WTC11 (cell line): ENCODE results near the gene CD48. TPM values are rescaled to one million over a fixed set of nuclear protein-coding genes. Genes with fewer than 3 reads are reported as not detected.
A peak's percentile ranks its signal among the peaks of the same experiment; 100 is the strongest.

Experiments
- ATAC-seq: fragments of 200-7000 bp; cut with Tn5 transposase; 2 replicates; pipeline ENCODE4 v1.10.0; 2021; ENCODE audit warnings: mild to moderate bottlenecking, moderate library complexity
- CTCF ChIA-PET: fragments of 300-600 bp; sonication (Branson Sonifier 250); formaldehyde crosslinking; loops from one replicate; lab custom pipeline; 2021; ENCODE audit warnings: antibody characterized with exemption; lab: Charles Lee
- POLR2A ChIA-PET: fragments of 350-600 bp; sonication (Branson Sonifier 250); formaldehyde crosslinking; loops from one replicate; lab custom pipeline; 2021; ENCODE audit warnings: antibody characterized with exemption; lab: Charles Lee
- DNase-seq: peaks from one replicate; pipeline ENCODE4 v3.0.0; 2021; ENCODE audit warnings: low spot score
- H3K27ac Mint-ChIP-seq: 2 replicates; pipeline ENCODE4 v1.8.0; 2021; ENCODE audit warnings: mixed read lengths
- H3K27me3 Mint-ChIP-seq: 2 replicates; pipeline ENCODE4 v1.8.0; 2021; ENCODE audit warnings: low read depth, mild to moderate bottlenecking, moderate library complexity, mixed read lengths
- H3K36me3 Mint-ChIP-seq: 2 replicates; pipeline ENCODE4 v1.8.0; 2021; ENCODE audit warnings: mixed read lengths
- H3K4me1 Mint-ChIP-seq: 2 replicates; pipeline ENCODE4 v1.8.0; 2022; ENCODE audit warnings: mixed read lengths
- H3K4me3 Mint-ChIP-seq: 2 replicates; pipeline ENCODE4 v1.8.0; 2021; ENCODE audit warnings: mild to moderate bottlenecking, moderate library complexity, mixed read lengths
- H3K9me3 Mint-ChIP-seq: 2 replicates; pipeline ENCODE4 v1.8.0; 2021; ENCODE audit warnings: mixed read lengths
- CBFB ChIP-seq: sonication (generic); formaldehyde crosslinking; IDR thresholded peaks from 2 replicates; pipeline ENCODE4 v1.8.1; 2022; ENCODE audit warnings: mild to moderate bottlenecking, low read depth, missing genetic modification reagents
- CREB1 ChIP-seq: sonication (generic); formaldehyde crosslinking; IDR thresholded peaks from 2 replicates; pipeline ENCODE4 v1.8.0; 2023; ENCODE audit warnings: mild to moderate bottlenecking, missing genetic modification reagents
- GABPB1 ChIP-seq: sonication (generic); formaldehyde crosslinking; IDR thresholded peaks from 2 replicates; pipeline ENCODE4 v1.8.1; 2023; ENCODE audit warnings: mild to moderate bottlenecking, missing genetic modification reagents
- GRHL2 ChIP-seq: fragments of 250-450 bp; sonication (Bioruptor Pico); IDR thresholded peaks from 2 replicates; pipeline ENCODE4 v1.8.0; 2022; ENCODE audit warnings: mild to moderate bottlenecking, moderate library complexity; ENCODE audit not compliant: insufficient replicate concordance, severe bottlenecking
- GTF2I ChIP-seq: fragments of 250-450 bp; sonication (Bioruptor Pico); conservative IDR thresholded peaks from 2 replicates; pipeline ENCODE4 v1.4.0; 2021; ENCODE audit warnings: mild to moderate bottlenecking
- JUN ChIP-seq: sonication (generic); formaldehyde crosslinking; IDR thresholded peaks from 2 replicates; pipeline ENCODE4 v1.8.0; 2023; ENCODE audit warnings: mild to moderate bottlenecking, missing genetic modification reagents
- KAT7 ChIP-seq: sonication (generic); formaldehyde crosslinking; IDR thresholded peaks from 2 replicates; pipeline ENCODE4 v1.8.1; 2023; ENCODE audit warnings: missing genetic modification reagents, mild to moderate bottlenecking, borderline replicate concordance
- NFE2L1 ChIP-seq: sonication (generic); formaldehyde crosslinking; IDR thresholded peaks from 2 replicates; pipeline ENCODE4 v1.8.1; 2023; ENCODE audit warnings: missing genetic modification reagents
- NR2C2 ChIP-seq: sonication (generic); formaldehyde crosslinking; IDR thresholded peaks from 2 replicates; pipeline ENCODE4 v1.8.0; 2022; ENCODE audit warnings: mild to moderate bottlenecking, missing genetic modification reagents
- PRRX2 ChIP-seq: fragments of 250-450 bp; sonication (Bioruptor Pico); IDR thresholded peaks from 2 replicates; pipeline ENCODE4 v1.8.0; 2021; ENCODE audit warnings: mild to moderate bottlenecking
- RELA ChIP-seq: sonication (generic); formaldehyde crosslinking; IDR thresholded peaks from 2 replicates; pipeline ENCODE4 v1.8.1; 2022; ENCODE audit warnings: missing genetic modification reagents, mild to moderate bottlenecking, borderline replicate concordance
- SP1 ChIP-seq: sonication (generic); formaldehyde crosslinking; conservative IDR thresholded peaks from 2 replicates; pipeline ENCODE4 v1.8.1; 2022; ENCODE audit warnings: missing genetic modification reagents
- TCF7 ChIP-seq: sonication (generic); formaldehyde crosslinking; IDR thresholded peaks from 2 replicates; pipeline ENCODE4 v1.8.0; 2022; ENCODE audit warnings: mild to moderate bottlenecking, low read depth, missing genetic modification reagents, moderate library complexity
- TEAD4 ChIP-seq: sonication (generic); formaldehyde crosslinking; IDR thresholded peaks from 2 replicates; pipeline ENCODE4 v1.8.0; 2022; ENCODE audit warnings: mild to moderate bottlenecking, missing genetic modification reagents
- TP53 ChIP-seq: sonication (generic); formaldehyde crosslinking; IDR thresholded peaks from 2 replicates; pipeline ENCODE4 v1.8.1; 2023; ENCODE audit warnings: mild to moderate bottlenecking, missing genetic modification reagents
- ZNF219 ChIP-seq: sonication (generic); formaldehyde crosslinking; IDR thresholded peaks from 2 replicates; pipeline ENCODE4 v1.8.0; 2023; ENCODE audit warnings: missing genetic modification reagents, mild to moderate bottlenecking, borderline replicate concordance
- ZNF317 ChIP-seq: sonication (generic); formaldehyde crosslinking; IDR thresholded peaks from 2 replicates; pipeline ENCODE4 v1.8.1; 2023; ENCODE audit warnings: low read depth, mild to moderate bottlenecking, moderate library complexity, missing genetic modification reagents, borderline replicate concordance
- ZNF423 ChIP-seq: fragments of 250-450 bp; sonication (Bioruptor Pico); IDR thresholded peaks from 2 replicates; pipeline ENCODE4 v2.1.2; 2022; ENCODE audit warnings: mild to moderate bottlenecking, moderate library complexity
- total RNA-seq: library from RNA; stranded (reverse); gene quantifications from 3 replicates; pipeline ENCODE4 v1.2.3, GENCODE V29; 2021
- TF ChIP-seq, protein P1 (sequence below): sonication (generic); formaldehyde crosslinking; IDR thresholded peaks from 2 replicates; pipeline ENCODE4 v1.8.0; 2023; ENCODE audit warnings: missing genetic modification reagents, mild to moderate bottlenecking, borderline replicate concordance
- TF ChIP-seq, protein P2 (sequence below): sonication (generic); formaldehyde crosslinking; IDR thresholded peaks from 2 replicates; pipeline ENCODE4 v1.8.0; 2023; ENCODE audit warnings: missing genetic modification reagents
- TF ChIP-seq, protein P3 (sequence below): sonication (generic); formaldehyde crosslinking; IDR thresholded peaks from 2 replicates; pipeline ENCODE4 v1.8.1; 2023; ENCODE audit warnings: mild to moderate bottlenecking, missing genetic modification reagents
- TF ChIP-seq, protein P4 (sequence below): sonication (generic); formaldehyde crosslinking; IDR thresholded peaks from 2 replicates; pipeline ENCODE4 v1.8.0; 2022; ENCODE audit warnings: mild to moderate bottlenecking, missing genetic modification reagents
- TF ChIP-seq, protein P5 (sequence below): fragments of 250-450 bp; sonication (Bioruptor Pico); IDR thresholded peaks from 2 replicates; pipeline ENCODE4 v1.9.0; 2021; ENCODE audit warnings: mild to moderate bottlenecking

The CD48 gene
- total RNA-seq, 1 experiment from 2014 or later, result 0.66 TPM

DNA sequence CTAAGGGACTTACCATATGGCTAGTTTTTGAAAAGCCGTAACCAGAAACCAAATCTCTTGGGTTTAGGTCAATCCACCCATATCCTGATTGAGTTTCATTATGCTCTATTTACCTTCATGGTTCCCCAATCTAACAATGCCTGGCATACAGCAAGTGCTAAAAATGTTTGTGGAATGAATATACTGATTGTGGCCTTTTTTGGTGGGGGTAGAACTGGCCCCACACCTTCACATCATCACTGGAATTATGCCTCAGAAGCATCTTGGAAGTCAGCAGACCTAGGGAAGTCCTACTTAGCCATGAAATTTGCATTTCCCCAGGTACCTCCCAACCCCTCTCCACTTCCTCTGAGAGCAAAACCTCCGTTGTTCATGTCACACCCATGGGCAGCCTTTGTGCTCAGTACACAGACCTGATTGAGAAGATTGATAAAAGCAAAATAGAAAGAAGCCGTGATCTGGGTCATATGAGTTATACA is 47.0 kb downstream of the CD48 start:
- H3K27ac Mint-ChIP-seq, result peak overlapping the region; percentile 20; the same call in 1 of the 2 replicates

DNA sequence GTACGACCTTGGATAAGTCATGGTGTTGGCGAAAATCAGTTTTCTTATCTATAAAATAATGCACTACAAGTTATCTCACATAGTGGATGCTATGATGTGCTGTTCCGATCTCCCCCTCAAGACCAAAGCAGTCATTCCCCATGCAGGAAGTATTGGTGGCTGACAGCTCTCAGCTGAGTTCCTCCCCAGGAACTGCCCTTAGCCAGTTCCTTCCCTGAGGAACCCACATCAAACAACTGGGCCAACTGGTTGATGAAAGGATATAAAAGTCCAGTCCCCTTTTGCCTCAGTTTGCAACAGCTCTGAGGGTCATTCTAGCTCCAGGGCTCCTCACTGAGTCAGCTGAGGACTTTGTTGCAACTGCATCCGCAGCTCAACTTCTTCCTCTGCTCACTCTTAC is 48.7 kb downstream of the CD48 start:
- POLR2A ChIA-PET, result no interaction called here
- peaks cover 34% of the 10 kb centered on the region for H3K9me3 Mint-ChIP-seq
- ATAC-seq (no peak), DNase-seq (no peak)
- CTCF ChIA-PET, result interaction anchor here (0.6 to 2.5 kb wide), 4 partner anchors 9 to 55 kb away, joined by 4 to 8 read pairs (median 4); no protein-coding TSS in a partner anchor
- H3K4me3 Mint-ChIP-seq, result no peak overlapping the region
- H3K27me3 Mint-ChIP-seq, result no peaks in the 10 kb centered on the region; the same call in 1 of the 2 replicates
- TF ChIP-seq GTF2I (CRISPR knock-in tag) (no peak), TEAD4 (CRISPR knock-in tag) (no peak), JUN (CRISPR knock-in tag) (no peak)
- peaks cover 48% of the 10 kb centered on the region for H3K4me1 Mint-ChIP-seq
- H3K36me3 Mint-ChIP-seq, result peaks cover 19% of the 10 kb centered on the region
- no peak overlapping the region for H3K27ac Mint-ChIP-seq

More for the DNA sequence above, 47.0 kb downstream of the CD48 start:
- Mint-ChIP-seq H3K9me3 (peaks cover 44% of the 10 kb centered on the region), H3K4me1 (peaks cover 41% of the 10 kb centered on the region), H3K36me3 (peaks cover 32% of the 10 kb centered on the region), H3K27me3 (no peaks in the 10 kb centered on the region), H3K4me3 (no peak overlapping the region)
- ChIA-PET CTCF (interaction anchor here (1.3 kb wide), 1 partner anchor 11 kb away, joined by 3 read pairs; no protein-coding TSS in a partner anchor), POLR2A (no interaction called here)
- no peak for DNase-seq
- ATAC-seq, result no peak
- no peak for TF ChIP-seq CBFB (CRISPR knock-in tag)
- TF ChIP-seq, all 79 proteins: peak for 0

DNA sequence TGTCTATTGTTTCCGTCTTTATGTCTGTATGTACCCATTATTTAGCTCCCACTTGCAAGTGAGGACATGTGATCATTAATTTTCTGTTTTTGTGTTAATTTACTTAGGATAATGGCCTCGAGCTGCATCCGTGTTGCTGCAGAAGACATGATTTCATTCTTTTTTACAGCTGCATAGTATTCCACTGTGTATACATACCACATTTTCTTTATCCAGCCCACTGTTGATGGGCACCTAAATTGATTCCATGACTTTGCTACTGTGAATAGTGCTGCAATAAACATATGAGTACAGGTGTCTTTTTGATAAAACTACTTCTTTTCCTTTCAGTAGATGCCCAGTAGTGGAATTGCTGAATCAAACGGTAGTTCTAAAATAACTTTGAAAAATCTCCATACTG is 52.1 kb downstream of the CD48 start:
- no peak overlapping the region for H3K4me3 Mint-ChIP-seq
- H3K9me3 Mint-ChIP-seq, result peaks cover 23% of the 10 kb centered on the region
- ATAC-seq, result no peak
- H3K36me3 Mint-ChIP-seq, result peaks cover 12% of the 10 kb centered on the region
- DNase-seq, result no peak
- CTCF ChIA-PET, result no interaction called here
- POLR2A ChIA-PET, result no interaction called here
- H3K4me1 Mint-ChIP-seq, result peaks cover 41% of the 10 kb centered on the region
- TF ChIP-seq ZNF317 (CRISPR knock-in tag) (no peak), GABPB1 (CRISPR knock-in tag) (no peak), RELA (no peak), ZNF423 (CRISPR knock-in tag) (no peak), GRHL2 (no peak), NFE2L1 (CRISPR knock-in tag) (no peak), CREB1 (CRISPR knock-in tag) (no peak), PRRX2 (no peak), NR2C2 (CRISPR knock-in tag) (no peak), KAT7 (CRISPR knock-in tag) (no peak), TP53 (no peak), TCF7 (CRISPR knock-in tag) (no peak), ZNF219 (CRISPR knock-in tag) (no peak), SP1 (no peak)
- TF ChIP-seq, protein P1, sequence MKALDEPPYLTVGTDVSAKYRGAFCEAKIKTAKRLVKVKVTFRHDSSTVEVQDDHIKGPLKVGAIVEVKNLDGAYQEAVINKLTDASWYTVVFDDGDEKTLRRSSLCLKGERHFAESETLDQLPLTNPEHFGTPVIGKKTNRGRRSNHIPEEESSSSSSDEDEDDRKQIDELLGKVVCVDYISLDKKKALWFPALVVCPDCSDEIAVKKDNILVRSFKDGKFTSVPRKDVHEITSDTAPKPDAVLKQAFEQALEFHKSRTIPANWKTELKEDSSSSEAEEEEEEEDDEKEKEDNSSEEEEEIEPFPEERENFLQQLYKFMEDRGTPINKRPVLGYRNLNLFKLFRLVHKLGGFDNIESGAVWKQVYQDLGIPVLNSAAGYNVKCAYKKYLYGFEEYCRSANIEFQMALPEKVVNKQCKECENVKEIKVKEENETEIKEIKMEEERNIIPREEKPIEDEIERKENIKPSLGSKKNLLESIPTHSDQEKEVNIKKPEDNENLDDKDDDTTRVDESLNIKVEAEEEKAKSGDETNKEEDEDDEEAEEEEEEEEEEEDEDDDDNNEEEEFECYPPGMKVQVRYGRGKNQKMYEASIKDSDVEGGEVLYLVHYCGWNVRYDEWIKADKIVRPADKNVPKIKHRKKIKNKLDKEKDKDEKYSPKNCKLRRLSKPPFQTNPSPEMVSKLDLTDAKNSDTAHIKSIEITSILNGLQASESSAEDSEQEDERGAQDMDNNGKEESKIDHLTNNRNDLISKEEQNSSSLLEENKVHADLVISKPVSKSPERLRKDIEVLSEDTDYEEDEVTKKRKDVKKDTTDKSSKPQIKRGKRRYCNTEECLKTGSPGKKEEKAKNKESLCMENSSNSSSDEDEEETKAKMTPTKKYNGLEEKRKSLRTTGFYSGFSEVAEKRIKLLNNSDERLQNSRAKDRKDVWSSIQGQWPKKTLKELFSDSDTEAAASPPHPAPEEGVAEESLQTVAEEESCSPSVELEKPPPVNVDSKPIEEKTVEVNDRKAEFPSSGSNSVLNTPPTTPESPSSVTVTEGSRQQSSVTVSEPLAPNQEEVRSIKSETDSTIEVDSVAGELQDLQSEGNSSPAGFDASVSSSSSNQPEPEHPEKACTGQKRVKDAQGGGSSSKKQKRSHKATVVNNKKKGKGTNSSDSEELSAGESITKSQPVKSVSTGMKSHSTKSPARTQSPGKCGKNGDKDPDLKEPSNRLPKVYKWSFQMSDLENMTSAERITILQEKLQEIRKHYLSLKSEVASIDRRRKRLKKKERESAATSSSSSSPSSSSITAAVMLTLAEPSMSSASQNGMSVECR (CRISPR knock-in tag), result no peak
- TF ChIP-seq, protein P2, sequence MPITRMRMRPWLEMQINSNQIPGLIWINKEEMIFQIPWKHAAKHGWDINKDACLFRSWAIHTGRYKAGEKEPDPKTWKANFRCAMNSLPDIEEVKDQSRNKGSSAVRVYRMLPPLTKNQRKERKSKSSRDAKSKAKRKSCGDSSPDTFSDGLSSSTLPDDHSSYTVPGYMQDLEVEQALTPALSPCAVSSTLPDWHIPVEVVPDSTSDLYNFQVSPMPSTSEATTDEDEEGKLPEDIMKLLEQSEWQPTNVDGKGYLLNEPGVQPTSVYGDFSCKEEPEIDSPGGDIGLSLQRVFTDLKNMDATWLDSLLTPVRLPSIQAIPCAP (CRISPR knock-in tag), result no peak
- TF ChIP-seq, protein P3, sequence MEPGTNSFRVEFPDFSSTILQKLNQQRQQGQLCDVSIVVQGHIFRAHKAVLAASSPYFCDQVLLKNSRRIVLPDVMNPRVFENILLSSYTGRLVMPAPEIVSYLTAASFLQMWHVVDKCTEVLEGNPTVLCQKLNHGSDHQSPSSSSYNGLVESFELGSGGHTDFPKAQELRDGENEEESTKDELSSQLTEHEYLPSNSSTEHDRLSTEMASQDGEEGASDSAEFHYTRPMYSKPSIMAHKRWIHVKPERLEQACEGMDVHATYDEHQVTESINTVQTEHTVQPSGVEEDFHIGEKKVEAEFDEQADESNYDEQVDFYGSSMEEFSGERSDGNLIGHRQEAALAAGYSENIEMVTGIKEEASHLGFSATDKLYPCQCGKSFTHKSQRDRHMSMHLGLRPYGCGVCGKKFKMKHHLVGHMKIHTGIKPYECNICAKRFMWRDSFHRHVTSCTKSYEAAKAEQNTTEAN (CRISPR knock-in tag), result no peak
- TF ChIP-seq, protein P4, sequence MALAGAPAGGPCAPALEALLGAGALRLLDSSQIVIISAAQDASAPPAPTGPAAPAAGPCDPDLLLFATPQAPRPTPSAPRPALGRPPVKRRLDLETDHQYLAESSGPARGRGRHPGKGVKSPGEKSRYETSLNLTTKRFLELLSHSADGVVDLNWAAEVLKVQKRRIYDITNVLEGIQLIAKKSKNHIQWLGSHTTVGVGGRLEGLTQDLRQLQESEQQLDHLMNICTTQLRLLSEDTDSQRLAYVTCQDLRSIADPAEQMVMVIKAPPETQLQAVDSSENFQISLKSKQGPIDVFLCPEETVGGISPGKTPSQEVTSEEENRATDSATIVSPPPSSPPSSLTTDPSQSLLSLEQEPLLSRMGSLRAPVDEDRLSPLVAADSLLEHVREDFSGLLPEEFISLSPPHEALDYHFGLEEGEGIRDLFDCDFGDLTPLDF, result no peak
- TF ChIP-seq, protein P5, sequence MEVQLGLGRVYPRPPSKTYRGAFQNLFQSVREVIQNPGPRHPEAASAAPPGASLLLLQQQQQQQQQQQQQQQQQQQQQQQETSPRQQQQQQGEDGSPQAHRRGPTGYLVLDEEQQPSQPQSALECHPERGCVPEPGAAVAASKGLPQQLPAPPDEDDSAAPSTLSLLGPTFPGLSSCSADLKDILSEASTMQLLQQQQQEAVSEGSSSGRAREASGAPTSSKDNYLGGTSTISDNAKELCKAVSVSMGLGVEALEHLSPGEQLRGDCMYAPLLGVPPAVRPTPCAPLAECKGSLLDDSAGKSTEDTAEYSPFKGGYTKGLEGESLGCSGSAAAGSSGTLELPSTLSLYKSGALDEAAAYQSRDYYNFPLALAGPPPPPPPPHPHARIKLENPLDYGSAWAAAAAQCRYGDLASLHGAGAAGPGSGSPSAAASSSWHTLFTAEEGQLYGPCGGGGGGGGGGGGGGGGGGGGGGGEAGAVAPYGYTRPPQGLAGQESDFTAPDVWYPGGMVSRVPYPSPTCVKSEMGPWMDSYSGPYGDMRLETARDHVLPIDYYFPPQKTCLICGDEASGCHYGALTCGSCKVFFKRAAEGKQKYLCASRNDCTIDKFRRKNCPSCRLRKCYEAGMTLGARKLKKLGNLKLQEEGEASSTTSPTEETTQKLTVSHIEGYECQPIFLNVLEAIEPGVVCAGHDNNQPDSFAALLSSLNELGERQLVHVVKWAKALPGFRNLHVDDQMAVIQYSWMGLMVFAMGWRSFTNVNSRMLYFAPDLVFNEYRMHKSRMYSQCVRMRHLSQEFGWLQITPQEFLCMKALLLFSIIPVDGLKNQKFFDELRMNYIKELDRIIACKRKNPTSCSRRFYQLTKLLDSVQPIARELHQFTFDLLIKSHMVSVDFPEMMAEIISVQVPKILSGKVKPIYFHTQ (CRISPR knock-in tag), result no peak
- no peak overlapping the region for H3K27ac Mint-ChIP-seq
- peaks cover 1% of the 10 kb centered on the region; the same call in 1 of the 2 replicates for H3K27me3 Mint-ChIP-seq
